ENCODE measurements around the gene TMEM141. TPM values are rescaled to one million over a fixed set of nuclear protein-coding genes. Genes with fewer than 3 reads are reported as not detected.

Gene TMEM141
- total and polyA plus RNA-seq, 2 of the 8 experiments (the other 6 are each of a cell fraction or from before 2014, with no cell fraction given): 51.1 to 137 TPM

DNA sequence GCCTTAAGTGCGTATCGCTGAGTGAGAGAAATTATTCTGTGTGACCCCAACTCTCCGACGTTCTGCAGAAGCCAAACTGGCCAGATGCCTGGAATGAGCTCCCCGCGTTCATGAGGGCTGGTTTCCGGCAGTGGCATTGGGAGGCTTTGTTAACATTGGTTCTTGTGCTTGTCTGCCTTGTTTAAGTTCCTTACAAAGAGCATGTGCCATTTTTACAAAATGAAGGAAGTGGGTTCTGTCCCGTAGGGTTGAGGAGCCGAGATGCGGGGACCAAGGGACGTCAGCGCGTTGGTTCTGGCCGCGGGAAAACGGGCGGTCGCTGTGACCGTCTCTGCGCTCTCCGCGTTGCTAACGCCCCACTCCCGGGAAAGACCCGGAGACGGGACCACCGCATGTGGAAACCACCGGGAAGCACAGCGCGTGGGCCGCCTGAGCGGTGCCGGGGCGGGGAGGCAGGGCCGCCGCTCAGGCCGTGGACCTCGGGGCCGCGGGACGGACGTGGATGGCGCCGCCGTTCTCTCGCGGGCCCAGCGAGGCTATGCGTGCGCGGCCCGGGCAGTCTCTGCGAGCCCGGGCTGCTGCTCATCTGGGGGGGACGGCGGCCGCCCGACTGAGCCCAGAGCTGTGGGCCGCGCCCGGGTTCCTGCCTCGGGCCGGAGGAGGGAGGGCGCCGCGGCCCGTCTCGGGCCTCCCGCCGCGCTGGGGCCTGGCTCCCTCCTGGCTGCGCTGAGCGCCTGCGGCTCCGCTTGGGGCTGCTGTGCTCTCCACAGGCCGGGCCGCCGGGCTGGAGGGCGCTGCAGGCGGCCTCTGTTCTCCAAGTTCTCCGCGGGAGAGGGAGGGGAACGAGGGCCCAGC lies 30.1 kb downstream of the TMEM141 start:
- Histone ChIP-seq H4K91ac (replicated peaks; ENCODE audit: insufficient read length, low read length) (peak overlapping the region; percentile 17), H2AFZ (ENCODE audit: low read length) (no peak overlapping the region), H4K8ac (ENCODE audit: extremely low read depth, insufficient read depth, low read length) (peak overlapping the region; percentile 65; the same call in 1 of the 2 replicates), H3K27me3 (replicated peaks in 1 of 4; ENCODE audit: control insufficient read depth in 3 of 4, extremely low read depth in 1 of 4, insufficient read depth in 3 of 4, low read length in 3 of 4) (0 out of 7 replicates have a peak, but pooled peaks cover 0 to 2% (median 0%) of the 10 kb centered on the region in 4 experiments), H3K36me3 (ENCODE audit: control insufficient read depth in 2 of 4, insufficient read depth in 4 of 4, low read length in 3 of 4) (peaks cover 3 to 19% (median 13%) of the 10 kb centered on the region in 4 experiments; a peak in 7 of 8 replicates), H3K27ac (ENCODE audit: low read depth, low read length) (no peak overlapping the region), H2AK5ac (ENCODE audit: low read depth, low read length) (no peak overlapping the region), H3K4me1 (replicated peaks in 1 of 4; ENCODE audit: control insufficient read depth in 3 of 4, insufficient read depth in 4 of 4, low read length in 3 of 4) (peaks cover 0 to 11% (median 5%) of the 10 kb centered on the region in 4 experiments; a peak in 4 of 7 replicates), H4K5ac (ENCODE audit: insufficient read length, low read depth, low read length) (no peak overlapping the region), H3K4me3 (ENCODE audit: extremely low read depth in 1 of 4, insufficient read depth in 2 of 4, low read depth in 3 of 4, low read length in 4 of 4) (peak overlapping the region; percentile 23 to 62 (median 40)), H3K18ac (ENCODE audit: extremely low read depth, low read length) (peak overlapping the region; percentile 9; the same call in 1 of the 2 replicates), H3K79me1 (ENCODE audit: low read depth, low read length) (peaks cover 12% of the 10 kb centered on the region), H3K14ac (ENCODE audit: insufficient read length) (no peak overlapping the region), H4K20me1 (replicated peaks in 1 of 2; ENCODE audit: control insufficient read depth in 1 of 2, insufficient read depth in 2 of 2, low read length in 2 of 2) (peaks cover 21 to 39% of the 10 kb centered on the region in 2 experiments), H2BK15ac (ENCODE audit: low read length) (no peak overlapping the region), H3K4ac (replicated peaks; ENCODE audit: insufficient read length, low read depth, low read length) (no peak overlapping the region), H3K9ac (replicated peaks in 1 of 4; ENCODE audit: extremely low read depth in 1 of 4, low read depth in 3 of 4, low read length in 3 of 4) (peak overlapping the region in 3 of 4 experiments; percentile 24 to 35 (median 25); a peak in 4 of 7 replicates), H2BK12ac (ENCODE audit: low read depth, low read length) (no peak overlapping the region), H3K79me2 (ENCODE audit: control insufficient read depth in 1 of 2, insufficient read depth in 2 of 2, low read length in 2 of 2) (peaks cover 0 to 11% of the 10 kb centered on the region in 2 experiments; a peak in 2 of 4 replicates), H3K56ac (replicated peaks; ENCODE audit: insufficient read length, low read depth, low read length) (no peak overlapping the region), H2BK120ac (replicated peaks; ENCODE audit: low read depth, low read length) (no peak overlapping the region), H3K23me2 (ENCODE audit: low read depth, low read length) (peaks cover 7% of the 10 kb centered on the region), H3K23ac (ENCODE audit: insufficient read length) (no peak overlapping the region), H3K4me2 (ENCODE audit: insufficient read depth in 1 of 2, low read depth in 2 of 2, low read length in 2 of 2) (peak overlapping the region; percentile 87 to 89), H2BK20ac (ENCODE audit: low read length) (no peak overlapping the region), H2BK5ac (ENCODE audit: low read depth, low read length) (no peak overlapping the region), H3K9me3 (ENCODE audit: insufficient read depth in 2 of 2, low read depth in 1 of 2, low read length in 1 of 2) (no peaks in the 10 kb centered on the region)
- WGBS, 2 experiments (ENCODE audit: extremely low coverage in 1 of 2, insufficient coverage in 1 of 2, insufficient read length in 1 of 2, insufficient replicate concordance in 2 of 2, low coverage in 1 of 2, low lambda C conversion rate in 2 of 2, missing lambda C conversion rate in 1 of 2): 11% methylated on average over 62 of the region's 83 CpGs; no CpG with 5 or more reads in 1 of the 2 experiments
- TF ChIP-seq KDM4A (IDR thresholded peaks at IDR 0.05; ENCODE audit: low read depth, low read length, severe bottlenecking) (peak; percentile 73), SUZ12 (IDR thresholded peaks at IDR 0.05; ENCODE audit: low read length) (peak; percentile 45; the same call in 1 of the 2 replicates), EGR1 (IDR thresholded peaks at IDR 0.05; ENCODE audit: borderline replicate concordance, low read depth, low read length) (no peak), BACH1 (IDR thresholded peaks at IDR 0.05; ENCODE audit: low read length) (no peak), RBBP5 (IDR thresholded peaks at IDR 0.05; ENCODE audit: borderline replicate concordance, low read depth, low read length) (peak; percentile 78)
- TF ChIP-seq, protein P1, sequence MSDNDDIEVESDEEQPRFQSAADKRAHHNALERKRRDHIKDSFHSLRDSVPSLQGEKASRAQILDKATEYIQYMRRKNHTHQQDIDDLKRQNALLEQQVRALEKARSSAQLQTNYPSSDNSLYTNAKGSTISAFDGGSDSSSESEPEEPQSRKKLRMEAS (IDR thresholded peaks at IDR 0.05): 0 out of 2 replicates have a peak, but pooled peaks have one; percentile 12
- no peak for DNase-seq (ENCODE audit: low read depth in 1 of 2, low spot score in 2 of 2)
- FAIRE-seq: no peak
- CTCF ChIA-PET (ENCODE audit: partially characterized antibody): interaction anchor here (0.6 to 17.4 kb wide), 14 partner anchors 9 to 590 kb away, joined by 3 to 131 read pairs (median 4); partner anchors contain the start of gene AJM1
- POLR2A ChIA-PET (ENCODE audit: partially characterized antibody): interaction anchor here (1.0 to 10.8 kb wide), 9 partner anchors 9 to 93 kb away, joined by 4 to 96 read pairs (median 6); partner anchors contain the start of genes AJM1 and RABL6

Data from H1 (cell line).